SU-DHL-6 (cell line): ENCODE results near the gene FRAS1.

Source experiments
- EZH2phosphoT487 ChIP-seq: fragments of 200-600 bp; sonication (generic), shearing (Covaris generic); conservative IDR thresholded peaks from 2 replicates; pipeline ENCODE4 v1.6.1; 2018; ENCODE audit warnings: mild to moderate bottlenecking, antibody characterized with exemption, low read length, moderate library complexity, mixed read lengths
- TF ChIP-seq, protein P1 (sequence below): fragments of 200-600 bp; sonication (generic); IDR thresholded peaks from one replicate; pipeline ENCODE4 v1.5.1; 2017; ENCODE audit warnings: antibody characterized with exemption, mild to moderate bottlenecking, low read length, moderate library complexity; ENCODE audit not compliant: insufficient read depth, poor library complexity, severe bottlenecking

GRCh38 chr4:78059524-78059889 lies 2.4 kb downstream of the FRAS1 start:
- TF ChIP-seq, protein P1, sequence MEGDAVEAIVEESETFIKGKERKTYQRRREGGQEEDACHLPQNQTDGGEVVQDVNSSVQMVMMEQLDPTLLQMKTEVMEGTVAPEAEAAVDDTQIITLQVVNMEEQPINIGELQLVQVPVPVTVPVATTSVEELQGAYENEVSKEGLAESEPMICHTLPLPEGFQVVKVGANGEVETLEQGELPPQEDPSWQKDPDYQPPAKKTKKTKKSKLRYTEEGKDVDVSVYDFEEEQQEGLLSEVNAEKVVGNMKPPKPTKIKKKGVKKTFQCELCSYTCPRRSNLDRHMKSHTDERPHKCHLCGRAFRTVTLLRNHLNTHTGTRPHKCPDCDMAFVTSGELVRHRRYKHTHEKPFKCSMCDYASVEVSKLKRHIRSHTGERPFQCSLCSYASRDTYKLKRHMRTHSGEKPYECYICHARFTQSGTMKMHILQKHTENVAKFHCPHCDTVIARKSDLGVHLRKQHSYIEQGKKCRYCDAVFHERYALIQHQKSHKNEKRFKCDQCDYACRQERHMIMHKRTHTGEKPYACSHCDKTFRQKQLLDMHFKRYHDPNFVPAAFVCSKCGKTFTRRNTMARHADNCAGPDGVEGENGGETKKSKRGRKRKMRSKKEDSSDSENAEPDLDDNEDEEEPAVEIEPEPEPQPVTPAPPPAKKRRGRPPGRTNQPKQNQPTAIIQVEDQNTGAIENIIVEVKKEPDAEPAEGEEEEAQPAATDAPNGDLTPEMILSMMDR, result no peak
- TF ChIP-seq EZH2phosphoT487, result no peak
